H4 (cell line): Measurements from ENCODE around the gene TWIST2. TPM values are rescaled to one million over a fixed set of nuclear protein-coding genes. Genes with fewer than 3 reads are reported as not detected.

Experiments
- DNase-seq: peaks from one replicate; pipeline ENCODE4 v3.0.0-alpha.2; 2015; ENCODE audit warnings: low spot score
- total RNA-seq: library from RNA; depleted of rRNA; stranded (reverse); fragments of >200 nt; shearing (Covaris generic); gene quantifications from 2 replicates; pipeline ENCODE4 v1.2.3, GENCODE V29; 2014

TWIST2 gene
- total RNA-seq, 1 experiment from 2014 or later = 25.6 TPM

- DNase-seq = no peak
Measured at GRCh38 chr2:238838786-238839327, 9.0 kb upstream of the TWIST2 start.

GRCh38 chr2:238839428-238839827 lies 8.5 kb upstream of the TWIST2 start:
- DNase-seq = no peak

GRCh38 chr2:238841542-238842164 lies 6.2 kb upstream of the TWIST2 start:
- no peak for DNase-seq

GRCh38 chr2:238843476-238843875 lies 4.4 kb upstream of the TWIST2 start:
- DNase-seq = no peak

GRCh38 chr2:238845583-238846377 lies 2.1 kb upstream of the TWIST2 start:
- DNase-seq = no peak

- DNase-seq = no peak
Measured at GRCh38 chr2:238846378-238846627, 1.6 kb upstream of the TWIST2 start.

GRCh38 chr2:238846628-238847418 lies 1.1 kb upstream of the TWIST2 start:
- no peak for DNase-seq

- DNase-seq = no peak
Measured at GRCh38 chr2:238847419-238847801, 475 bp upstream of the TWIST2 start.

GRCh38 chr2:238848691-238848975 lies 748 bp downstream of the TWIST2 start:
- no peak for DNase-seq

GRCh38 chr2:238848976-238849853 lies 1.3 kb downstream of the TWIST2 start:
- no peak for DNase-seq

- no peak for DNase-seq
Measured at GRCh38 chr2:238850091-238850490, 2.2 kb downstream of the TWIST2 start.

- DNase-seq = no peak
Measured at GRCh38 chr2:238851026-238851425, 3.1 kb downstream of the TWIST2 start.

GRCh38 chr2:238851761-238852160 lies 3.9 kb downstream of the TWIST2 start:
- no peak for DNase-seq

GRCh38 chr2:238852206-238852869 lies 4.5 kb downstream of the TWIST2 start:
- no peak for DNase-seq

GRCh38 chr2:238853218-238853617 lies 5.3 kb downstream of the TWIST2 start:
- DNase-seq = no peak

- DNase-seq = no peak
Measured at GRCh38 chr2:238853721-238854120, 5.8 kb downstream of the TWIST2 start.

GRCh38 chr2:238854246-238854645 lies 6.4 kb downstream of the TWIST2 start:
- DNase-seq = no peak

GRCh38 chr2:238854699-238855229 lies 6.9 kb downstream of the TWIST2 start:
- no peak for DNase-seq

- no peak for DNase-seq
Measured at GRCh38 chr2:238855299-238855698, 7.4 kb downstream of the TWIST2 start.

- DNase-seq = no peak
Measured at GRCh38 chr2:238855891-238856580, 8.2 kb downstream of the TWIST2 start.
